Measurements from ENCODE around the gene PATL1.

GRCh38 chr11:59669611-59670009 is 773 bp upstream of the PATL1 start:
- TF ChIP-seq CTCF (IDR thresholded peaks at IDR 0.05) (no peak), JUN (CRISPR knock-in tag; IDR thresholded peaks at IDR 0.05) (no peak), ESRRA (CRISPR knock-in tag; IDR thresholded peaks at IDR 0.05; ENCODE audit: borderline replicate concordance) (no peak), SMAD3 (CRISPR knock-in tag; IDR thresholded peaks at IDR 0.05; ENCODE audit: borderline replicate concordance) (no peak), GABPB1 (CRISPR knock-in tag; IDR thresholded peaks at IDR 0.05) (no peak), TP53 (CRISPR knock-in tag; IDR thresholded peaks at IDR 0.05) (no peak), FOXK1 (CRISPR knock-in tag; IDR thresholded peaks at IDR 0.05) (no peak), SP1 (CRISPR knock-in tag; conservative IDR thresholded peaks at IDR 0.05) (no peak), ZNF671 (CRISPR knock-in tag; IDR thresholded peaks at IDR 0.05) (no peak), MXD4 (CRISPR knock-in tag; IDR thresholded peaks at IDR 0.05; ENCODE audit: borderline replicate concordance) (no peak), ZBTB21 (CRISPR knock-in tag; IDR thresholded peaks at IDR 0.05; ENCODE audit: borderline replicate concordance) (no peak)
